ENCODE measurements around the gene PRR3. TPM values are rescaled to one million over a fixed set of nuclear protein-coding genes. Genes with fewer than 3 reads are reported as not detected.
A peak's percentile ranks its signal among the peaks of the same experiment; 100 is the strongest.

Gene PRR3
- total RNA-seq, 1 experiment from 2014 or later, result 49.9 TPM

DNA sequence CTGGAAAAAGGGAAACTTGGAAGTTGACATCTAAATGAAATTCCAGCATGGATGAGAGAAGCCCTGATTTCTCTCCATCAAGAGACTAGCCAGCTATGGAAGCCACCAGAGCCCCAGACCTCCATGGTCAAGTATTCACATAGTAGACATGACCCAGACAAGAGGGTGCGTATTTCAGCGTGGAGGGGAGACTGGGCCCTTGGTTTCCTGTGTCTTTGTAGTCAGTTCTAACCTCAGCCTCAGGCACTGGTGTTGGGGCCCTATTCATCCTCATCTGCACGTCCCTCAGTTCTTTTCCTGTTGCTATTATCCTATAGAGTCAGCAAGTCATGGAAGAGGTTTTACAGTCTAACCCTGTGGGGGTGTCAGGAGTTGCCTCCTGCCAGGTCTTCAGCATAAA lies 13.3 kb upstream of the PRR3 start:
- no peaks in the 10 kb centered on the region for H3K36me3 ChIP-seq (ENCODE audit: insufficient read depth, low read length, poor library complexity, severe bottlenecking)
- H3K4me1 ChIP-seq (ENCODE audit: insufficient read depth, low read length, poor library complexity, severe bottlenecking), result peaks cover 4% of the 10 kb centered on the region
- no peaks in the 10 kb centered on the region for H3K9me3 ChIP-seq (ENCODE audit: low read depth, low read length, poor library complexity, severe bottlenecking)
- intact Hi-C loops (cut with micrococcal nuclease; ENCODE audit: unreplicated experiment), result loop anchor here (1.0 to 5.0 kb wide), 2 partner anchors 53 to 62 kb away; no protein-coding TSS in a partner anchor
- no peak overlapping the region for H3K4me3 ChIP-seq (ENCODE audit: low read depth, low read length, poor library complexity, severe bottlenecking)
- no peak for DNase-seq (ENCODE audit: low spot score)
- H3K27me3 ChIP-seq (replicated peaks; ENCODE audit: insufficient read depth, low read depth, low read length, poor library complexity), result no peaks in the 10 kb centered on the region
- TF ChIP-seq, protein P1, sequence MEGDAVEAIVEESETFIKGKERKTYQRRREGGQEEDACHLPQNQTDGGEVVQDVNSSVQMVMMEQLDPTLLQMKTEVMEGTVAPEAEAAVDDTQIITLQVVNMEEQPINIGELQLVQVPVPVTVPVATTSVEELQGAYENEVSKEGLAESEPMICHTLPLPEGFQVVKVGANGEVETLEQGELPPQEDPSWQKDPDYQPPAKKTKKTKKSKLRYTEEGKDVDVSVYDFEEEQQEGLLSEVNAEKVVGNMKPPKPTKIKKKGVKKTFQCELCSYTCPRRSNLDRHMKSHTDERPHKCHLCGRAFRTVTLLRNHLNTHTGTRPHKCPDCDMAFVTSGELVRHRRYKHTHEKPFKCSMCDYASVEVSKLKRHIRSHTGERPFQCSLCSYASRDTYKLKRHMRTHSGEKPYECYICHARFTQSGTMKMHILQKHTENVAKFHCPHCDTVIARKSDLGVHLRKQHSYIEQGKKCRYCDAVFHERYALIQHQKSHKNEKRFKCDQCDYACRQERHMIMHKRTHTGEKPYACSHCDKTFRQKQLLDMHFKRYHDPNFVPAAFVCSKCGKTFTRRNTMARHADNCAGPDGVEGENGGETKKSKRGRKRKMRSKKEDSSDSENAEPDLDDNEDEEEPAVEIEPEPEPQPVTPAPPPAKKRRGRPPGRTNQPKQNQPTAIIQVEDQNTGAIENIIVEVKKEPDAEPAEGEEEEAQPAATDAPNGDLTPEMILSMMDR (conservative IDR thresholded peaks at IDR 0.05; ENCODE audit: low read depth, low read length), result no peak
- BruUV-seq (replicated peaks), result no TSS peak
- CTCF ChIA-PET, result interaction anchor here (0.9 to 1.9 kb wide), 2 partner anchors 11 to 62 kb away, joined by 4 to 21 read pairs; no protein-coding TSS in a partner anchor
- POLR2A ChIA-PET (ENCODE audit: low non-redundant PET), result no interaction called here
- H3K27ac ChIP-seq (ENCODE audit: low read depth, low read length, poor library complexity, severe bottlenecking), result no peak overlapping the region

DNA sequence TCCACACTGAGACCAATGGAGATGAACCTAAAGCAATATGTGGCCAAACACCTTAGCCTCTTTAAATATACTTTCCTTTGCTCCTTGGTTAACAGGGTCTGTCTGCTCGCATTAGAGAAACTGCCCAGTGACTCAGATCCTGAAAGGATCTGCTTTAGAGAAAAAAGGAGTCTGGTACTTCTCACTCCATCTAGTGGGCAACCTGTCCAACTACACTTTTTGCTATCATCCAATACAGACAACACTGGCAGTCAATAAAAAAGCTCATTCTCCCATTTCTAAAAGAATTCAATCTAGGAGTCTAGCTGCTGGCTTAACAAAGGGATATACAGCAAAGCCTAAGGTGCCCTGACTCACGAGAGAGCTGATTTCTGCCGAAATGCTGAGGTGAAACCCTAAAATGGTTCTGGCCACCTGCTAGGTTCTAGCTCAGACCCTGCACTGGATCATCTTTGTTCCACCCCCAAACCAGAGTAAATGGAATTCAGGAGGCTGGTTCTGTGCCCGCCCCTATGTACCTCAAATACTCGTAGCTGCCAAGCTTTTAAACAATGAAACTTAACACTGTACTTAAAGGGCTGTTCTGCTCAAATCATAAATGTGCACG lies 12.3 kb upstream of the PRR3 start:
- H3K4me3 ChIP-seq (ENCODE audit: low read depth, low read length, poor library complexity, severe bottlenecking), result no peak overlapping the region
- DNase-seq (ENCODE audit: low spot score), result peak; percentile 76
- no peaks in the 10 kb centered on the region for H3K27me3 ChIP-seq (replicated peaks; ENCODE audit: insufficient read depth, low read depth, low read length, poor library complexity)
- no TSS peak for BruUV-seq (replicated peaks)
- ChIA-PET CTCF (interaction anchor here (0.5 to 1.9 kb wide), 11 partner anchors 9 to 362 kb away, joined by 3 to 21 read pairs (median 5); partner anchors contain the start of gene ABCF1), POLR2A (ENCODE audit: low non-redundant PET) (interaction anchor here (0.5 to 1.2 kb wide), 3 partner anchors 12 to 166 kb away, joined by 3 to 5 read pairs (median 4); no protein-coding TSS in a partner anchor)
- peaks cover 4% of the 10 kb centered on the region for H3K4me1 ChIP-seq (ENCODE audit: insufficient read depth, low read length, poor library complexity, severe bottlenecking)
- H3K27ac ChIP-seq (ENCODE audit: low read depth, low read length, poor library complexity, severe bottlenecking), result no peak overlapping the region
- no peaks in the 10 kb centered on the region for H3K9me3 ChIP-seq (ENCODE audit: low read depth, low read length, poor library complexity, severe bottlenecking)
- peaks cover 4% of the 10 kb centered on the region for H3K36me3 ChIP-seq (ENCODE audit: insufficient read depth, low read length, poor library complexity, severe bottlenecking)
- TF ChIP-seq, protein P1 (conservative IDR thresholded peaks at IDR 0.05; ENCODE audit: low read depth, low read length), result peak; percentile 75
- no peak for TF ChIP-seq EZH2 (IDR thresholded peaks at IDR 0.05; ENCODE audit: borderline replicate concordance, low read depth, low read length, poor library complexity, severe bottlenecking)
- intact Hi-C loops (cut with micrococcal nuclease; ENCODE audit: unreplicated experiment), result loop anchor here (1.0 to 5.0 kb wide), 2 partner anchors 53 to 62 kb away; no protein-coding TSS in a partner anchor

GRCh38 chr6:30547454-30547853 lies 9.6 kb upstream of the PRR3 start:
- H3K36me3 ChIP-seq (ENCODE audit: insufficient read depth, low read length, poor library complexity, severe bottlenecking), result peaks cover 23% of the 10 kb centered on the region
- no peak overlapping the region for H3K4me3 ChIP-seq (ENCODE audit: low read depth, low read length, poor library complexity, severe bottlenecking)
- H3K9me3 ChIP-seq (ENCODE audit: low read depth, low read length, poor library complexity, severe bottlenecking), result no peaks in the 10 kb centered on the region
- no peak overlapping the region for H3K27ac ChIP-seq (ENCODE audit: low read depth, low read length, poor library complexity, severe bottlenecking)
- BruUV-seq (replicated peaks), result no TSS peak
- TF ChIP-seq EZH2 (IDR thresholded peaks at IDR 0.05; ENCODE audit: borderline replicate concordance, low read depth, low read length, poor library complexity, severe bottlenecking), result no peak
- TF ChIP-seq, protein P1 (conservative IDR thresholded peaks at IDR 0.05; ENCODE audit: low read depth, low read length), result no peak
- H3K27me3 ChIP-seq (replicated peaks; ENCODE audit: insufficient read depth, low read depth, low read length, poor library complexity), result no peaks in the 10 kb centered on the region
- DNase-seq (ENCODE audit: low spot score), result no peak
- intact Hi-C loops (cut with micrococcal nuclease; ENCODE audit: unreplicated experiment), result no loop called here
- H3K4me1 ChIP-seq (ENCODE audit: insufficient read depth, low read length, poor library complexity, severe bottlenecking), result no peaks in the 10 kb centered on the region
- ChIA-PET POLR2A (ENCODE audit: low non-redundant PET) (no interaction called here), CTCF (no interaction called here)
